K562 (cell line): ENCODE results near the gene HNRNPA3.

Experiments
- CTCF ChIP-seq, 3 experiments: IDR thresholded peaks in 2 of 3; conservative IDR thresholded peaks in 1 of 3; 2 replicates each; pipeline ENCODE4 v1.5.1; 2011 to 2012; ENCODE audit warnings: low read length in 3 of 3, mild to moderate bottlenecking in 3 of 3, control low read depth in 2 of 3, improper control_type of control experiment in 1 of 3, inconsistent platforms in 1 of 3, low read depth in 1 of 3, mixed read lengths in 1 of 3, moderate library complexity in 1 of 3; ENCODE audit not compliant: insufficient read depth in 2 of 3
- FOXJ3 ChIP-seq: sonication (generic); formaldehyde crosslinking; IDR thresholded peaks from 2 replicates; pipeline ENCODE4 v1.4.0; 2020; ENCODE audit warnings: mild to moderate bottlenecking, missing genetic modification reagents
- GATAD2B ChIP-seq: fragments of 450-650 bp; IDR thresholded peaks from 2 replicates; pipeline ENCODE4 v1.6.1; 2017; ENCODE audit warnings: mild to moderate bottlenecking, borderline replicate concordance
- NELFE ChIP-seq: IDR thresholded peaks from 2 replicates; pipeline ENCODE4 v1.6.1; 2011; ENCODE audit warnings: mild to moderate bottlenecking; ENCODE audit not compliant: insufficient read depth, insufficient read length
- RAD21 ChIP-seq, 2 experiments: fragments of 250-450 bp in 1 of 2; fragments of 450-650 bp in 1 of 2; sonication (Bioruptor Pico) in 1 of 2; formaldehyde crosslinking in 1 of 2; IDR thresholded peaks in 1 of 2; conservative IDR thresholded peaks in 1 of 2; 2 replicates each; pipeline versions ENCODE4 v1.4.0 to v1.8.0; 2020 to 2022; ENCODE audit warnings: mild to moderate bottlenecking in 2 of 2, moderate library complexity in 1 of 2
- TAF9B ChIP-seq: fragments of 450-650 bp; IDR thresholded peaks from 2 replicates; pipeline ENCODE4 v1.6.1; 2018; ENCODE audit warnings: mild to moderate bottlenecking; ENCODE audit not compliant: partially characterized antibody
- TCFL5 ChIP-seq: fragments of 250-450 bp; sonication (Bioruptor Pico); conservative IDR thresholded peaks from 2 replicates; pipeline ENCODE4 v1.6.1; 2021; ENCODE audit warnings: mild to moderate bottlenecking, moderate library complexity, matching md5 sums
- ZNF354B ChIP-seq: fragments of 250-450 bp; sonication (Bioruptor Pico); IDR thresholded peaks from 2 replicates; pipeline ENCODE4 v1.4.0; 2020
- TF ChIP-seq, protein P1 (sequence below): fragments of 250-450 bp; sonication (Bioruptor Pico); IDR thresholded peaks from 2 replicates; pipeline ENCODE4 v1.4.0; 2020; ENCODE audit warnings: borderline replicate concordance

GRCh38 chr2:177264209-177264692, 51.7 kb downstream of the HNRNPA3 start:
- TF ChIP-seq GATAD2B (no peak), TAF9B (no peak), FOXJ3 (CRISPR knock-in tag) (no peak), TCFL5 (CRISPR knock-in tag) (no peak), ZNF354B (CRISPR knock-in tag) (no peak), RAD21 (CRISPR knock-in tag; conservative IDR thresholded peaks at IDR 0.05 in 1 of 2, IDR thresholded peaks at IDR 0.05 in 1 of 2) (no peak), NELFE (no peak), CTCF (IDR thresholded peaks at IDR 0.05 in 2 of 3, conservative IDR thresholded peaks at IDR 0.05 in 1 of 3; ENCODE audit: insufficient read depth in 2 of 3, low read depth in 1 of 3, low read length in 3 of 3) (no peak)
- TF ChIP-seq, protein P1, sequence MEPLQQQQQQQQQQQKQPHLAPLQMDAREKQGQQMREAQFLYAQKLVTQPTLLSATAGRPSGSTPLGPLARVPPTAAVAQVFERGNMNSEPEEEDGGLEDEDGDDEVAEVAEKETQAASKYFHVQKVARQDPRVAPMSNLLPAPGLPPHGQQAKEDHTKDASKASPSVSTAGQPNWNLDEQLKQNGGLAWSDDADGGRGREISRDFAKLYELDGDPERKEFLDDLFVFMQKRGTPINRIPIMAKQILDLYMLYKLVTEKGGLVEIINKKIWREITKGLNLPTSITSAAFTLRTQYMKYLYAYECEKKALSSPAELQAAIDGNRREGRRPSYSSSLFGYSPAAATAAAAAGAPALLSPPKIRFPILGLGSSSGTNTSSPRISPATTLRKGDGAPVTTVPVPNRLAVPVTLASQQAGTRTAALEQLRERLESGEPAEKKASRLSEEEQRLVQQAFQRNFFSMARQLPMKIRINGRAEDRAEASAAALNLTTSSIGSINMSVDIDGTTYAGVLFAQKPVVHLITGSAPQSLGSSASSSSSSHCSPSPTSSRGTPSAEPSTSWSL, result no peak
